NCI-H187 (cell line): Measurements from ENCODE around the gene TRIM25.
"Not testable (repeated sequence)": the region's sequence is repeated elsewhere in the genome, so short reads cannot be mapped to it uniquely, and the experiment has no call there.

Experiments
- DNase-seq, 2 experiments: peaks; one replicate each; lab custom pipeline; 2025; lab: John Stamatoyannopoulos, UW

Gene TRIM25

DNA sequence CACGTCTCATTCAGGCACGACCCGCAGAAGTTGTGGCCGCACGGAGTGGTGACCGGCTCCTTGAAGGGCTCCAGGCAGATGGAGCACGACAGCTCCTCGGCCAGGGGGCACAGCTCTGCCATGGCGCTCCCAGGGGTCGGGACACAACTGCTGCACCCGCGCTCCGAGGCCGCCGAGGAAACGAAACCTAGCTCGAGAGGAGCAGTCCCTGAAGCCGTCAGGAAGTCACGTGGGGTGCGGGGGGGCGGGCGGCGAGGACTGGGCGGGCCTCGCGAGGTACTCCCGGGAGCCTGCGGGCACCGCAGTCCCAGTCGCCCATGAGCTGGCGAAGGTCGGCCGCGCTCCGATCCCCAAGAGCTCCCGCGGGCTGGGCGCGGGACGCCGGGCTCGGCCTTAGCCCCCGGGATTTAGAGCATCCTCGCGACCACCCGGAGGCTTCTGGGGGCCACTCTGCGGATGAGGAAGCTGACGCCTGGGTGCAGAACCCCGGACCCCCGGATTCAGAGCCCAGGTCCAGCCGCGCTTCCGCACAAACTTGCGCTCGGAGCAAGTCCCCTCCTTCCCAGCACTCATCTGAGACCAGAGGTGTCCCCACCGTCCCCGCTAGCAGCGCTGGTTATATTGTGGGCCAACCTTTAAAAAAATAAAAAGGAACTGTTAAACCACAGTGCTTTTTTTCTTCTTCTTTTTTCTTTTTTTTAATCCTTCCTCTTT is at the start of gene TRIM25:
TRIM25 (minus strand) TSS at position 183 of the 714 bp plus-strand sequence; CDS start at position 122, 61 bp downstream.
- DNase-seq, result peak; percentile 76 to 88

DNA sequence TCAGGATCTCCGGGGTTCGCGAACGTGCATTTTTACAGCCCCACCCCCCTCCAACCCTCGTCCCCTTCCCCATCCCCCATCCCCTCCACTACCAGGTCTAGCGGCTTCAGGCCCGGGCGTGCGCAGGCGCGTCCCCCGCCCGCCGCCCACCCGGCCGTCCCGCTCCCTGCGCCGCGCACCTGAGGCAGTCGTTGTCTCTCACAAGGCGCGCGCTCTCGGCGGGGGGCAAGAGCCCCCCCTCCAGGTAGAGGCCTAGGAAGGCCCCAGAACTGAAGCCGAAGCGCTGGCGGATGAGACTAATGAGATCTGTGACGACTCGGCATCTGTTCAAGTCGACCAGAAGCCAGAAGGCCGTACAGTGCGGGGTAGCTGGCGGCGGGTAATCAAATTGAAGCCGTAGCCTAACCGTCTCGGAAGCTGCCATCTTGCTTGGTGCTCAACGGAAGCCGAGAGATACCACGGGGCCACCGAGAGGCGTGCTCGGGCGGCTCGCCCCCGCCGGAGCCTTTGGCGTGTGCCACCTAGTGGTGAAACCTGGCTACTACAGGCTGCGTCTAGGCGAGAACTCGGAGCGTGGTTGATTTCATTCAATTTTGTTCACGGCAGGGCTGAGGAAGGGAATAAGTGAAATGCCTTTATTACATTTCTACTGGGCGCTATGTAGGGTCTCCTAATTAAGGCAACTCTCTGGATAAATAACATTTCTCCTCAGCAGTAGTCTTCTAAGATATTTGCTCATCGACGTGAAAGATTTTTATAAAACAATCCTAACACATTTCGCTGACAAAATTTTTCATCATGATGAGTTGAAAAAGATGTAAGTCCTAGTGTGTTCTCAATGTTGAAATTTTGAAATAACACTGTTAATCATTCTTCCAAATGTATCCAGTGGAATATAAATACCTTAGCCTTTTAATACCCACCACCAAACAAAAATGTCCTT is 47.0 kb upstream of the TRIM25 start, which contains the start of gene COIL:
COIL (minus strand) TSS at position 455 of the 943 bp plus-strand sequence; CDS start at position 424, 31 bp downstream.
- peak; percentile 81 to 87 for DNase-seq

DNA sequence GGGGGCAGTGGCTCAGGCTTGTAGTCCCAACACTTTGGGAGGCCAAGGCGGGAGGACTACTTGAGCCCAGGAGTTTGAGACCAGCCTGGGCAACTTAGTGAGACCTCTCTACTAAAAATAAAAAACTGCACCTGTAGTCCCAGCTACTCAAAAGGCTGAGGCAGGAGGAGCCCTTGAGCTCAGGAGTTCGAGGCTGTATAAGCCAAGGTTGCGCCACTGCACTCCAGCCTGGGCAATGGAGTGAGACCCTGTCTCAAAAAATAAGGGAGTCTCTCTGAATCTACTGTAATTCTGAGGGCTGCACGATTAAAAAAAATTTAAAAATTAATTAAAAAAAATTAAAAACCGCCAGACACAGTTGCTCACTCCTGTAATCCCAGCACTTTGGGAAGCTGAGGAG is 43.1 kb upstream of the TRIM25 start:
- no peak for DNase-seq

GRCh38 chr17:56949595-56949994 is 35.7 kb upstream of the TRIM25 start:
- DNase-seq, result no peak

- DNase-seq, result no peak
Observed at GRCh38 chr17:56948491-56948890, 34.6 kb upstream of the TRIM25 start.

GRCh38 chr17:56947741-56948140 is 33.9 kb upstream of the TRIM25 start:
- DNase-seq, result no peak

- no peak for DNase-seq
Observed at GRCh38 chr17:56945938-56946505, 32.2 kb upstream of the TRIM25 start.

GRCh38 chr17:56943505-56944125 is 29.8 kb upstream of the TRIM25 start:
- DNase-seq, result no peak

DNA sequence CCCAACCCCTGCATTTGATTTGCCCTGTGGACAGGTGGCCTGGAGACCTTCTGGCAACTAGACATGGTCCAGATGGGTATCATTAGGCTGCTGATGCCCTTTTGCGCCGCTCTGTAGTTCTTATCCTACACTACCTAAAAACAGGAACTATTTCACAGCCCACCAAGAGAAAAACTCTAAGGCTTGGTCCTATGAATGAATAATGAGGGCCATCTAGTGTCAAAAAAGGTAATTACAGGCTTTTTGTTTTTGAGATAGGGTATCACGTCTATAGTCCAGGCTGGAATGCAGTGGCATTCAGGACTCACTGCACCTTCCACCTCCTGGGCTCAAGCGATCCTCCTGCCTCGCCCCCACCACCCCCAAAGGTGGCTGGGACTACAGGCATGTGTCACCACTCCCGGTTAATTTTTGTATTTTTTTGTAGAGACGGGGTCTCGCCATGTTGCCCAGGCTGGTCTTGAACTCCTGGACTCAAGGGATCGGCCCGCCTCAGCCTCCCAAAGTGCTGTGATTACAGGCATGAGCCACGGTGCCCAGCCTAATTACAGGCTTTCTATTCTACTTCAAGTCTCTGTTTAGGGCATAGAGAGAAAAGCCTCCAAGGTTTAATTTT is 26.1 kb upstream of the TRIM25 start:
- DNase-seq, result peak; percentile 3 to 19

DNA sequence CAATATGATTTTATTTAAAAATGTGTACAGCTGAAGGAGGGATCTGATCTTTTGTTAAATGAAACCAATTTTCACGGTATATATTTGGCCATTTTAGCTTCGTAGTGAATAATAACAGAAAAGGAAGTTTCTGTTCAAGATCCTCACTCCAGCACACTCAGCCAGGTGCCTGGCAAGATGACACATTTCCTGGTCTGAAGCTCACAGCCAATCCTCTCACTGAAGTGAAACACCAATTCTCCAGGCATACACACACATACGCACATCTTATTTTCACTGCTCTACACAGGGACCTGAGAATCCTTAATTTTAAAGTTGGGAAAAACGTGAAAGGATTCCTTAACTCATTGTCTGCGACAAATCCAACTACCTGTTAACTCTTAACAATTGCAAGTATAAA is 24.4 kb upstream of the TRIM25 start:
- not testable (repeated sequence) for DNase-seq

DNA sequence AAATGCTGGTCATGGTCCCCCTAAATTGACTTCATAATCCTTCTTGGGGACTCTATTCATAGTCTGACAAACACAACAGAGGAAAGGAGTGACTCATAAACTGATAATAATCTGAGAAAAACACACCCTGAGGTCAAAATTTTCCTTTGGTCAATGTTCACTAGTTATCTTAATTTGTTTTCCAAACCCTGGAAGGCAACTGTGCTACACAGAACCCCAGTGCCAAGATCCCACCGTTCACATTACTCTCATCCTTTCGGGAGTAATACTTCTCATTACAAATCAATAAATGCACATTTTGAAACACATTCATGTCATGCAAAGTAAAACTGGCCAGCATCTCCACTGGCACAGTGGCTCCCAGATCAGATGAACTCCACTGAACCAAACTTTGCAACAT is 23.8 kb upstream of the TRIM25 start:
- DNase-seq, result no peak

DNA sequence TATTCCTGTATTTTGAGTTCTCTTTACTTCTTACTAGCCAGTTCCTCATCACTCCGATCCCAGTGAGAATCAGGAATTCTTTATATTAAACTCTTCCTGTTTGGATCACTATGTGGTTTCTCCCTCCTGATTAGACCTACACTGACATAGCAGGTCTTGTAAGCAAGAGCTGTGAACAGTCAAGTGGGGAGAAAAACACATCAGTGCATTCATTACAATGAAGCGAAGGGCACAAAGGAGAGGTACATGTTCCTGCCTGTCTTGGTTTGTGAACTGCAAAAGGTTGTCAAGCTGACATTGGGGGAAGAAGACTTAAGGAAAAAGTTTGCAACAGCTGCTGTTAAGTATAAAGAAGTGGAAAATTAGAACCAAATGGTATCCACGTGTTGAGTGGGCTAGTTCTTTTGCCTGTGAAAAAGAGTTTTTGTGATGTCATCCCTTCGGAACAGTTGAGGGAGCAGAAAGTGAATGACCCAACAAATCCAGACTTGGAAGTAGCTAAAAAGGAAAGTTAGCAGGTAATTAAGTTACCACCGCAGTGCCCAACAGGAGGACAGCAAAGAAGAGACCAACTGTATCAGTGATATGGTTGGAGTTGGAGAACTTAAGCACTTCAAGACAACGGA is 23.0 kb upstream of the TRIM25 start:
- DNase-seq, result no peak

- no peak for DNase-seq
Observed at GRCh38 chr17:56935461-56935860, 21.6 kb upstream of the TRIM25 start.

DNA sequence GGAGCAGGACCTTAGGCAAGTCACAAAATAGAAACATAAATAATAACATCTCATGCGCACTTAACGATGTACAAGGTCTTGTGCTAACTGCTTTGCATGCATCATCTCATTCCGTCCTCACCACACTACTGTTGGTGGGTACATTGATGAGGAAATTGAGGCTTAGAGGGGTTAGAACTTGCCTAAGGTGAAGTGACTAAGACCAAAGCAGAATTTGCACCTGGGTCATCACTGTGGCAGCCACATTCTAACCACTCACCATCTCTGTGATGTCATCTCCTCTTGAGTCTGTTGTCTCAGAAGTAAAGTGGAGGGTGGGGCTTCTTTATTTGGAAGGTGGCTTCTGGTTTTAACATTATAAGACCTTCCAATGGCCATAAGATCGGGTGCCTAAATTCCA is 20.4 kb upstream of the TRIM25 start:
- no peak for DNase-seq

DNA sequence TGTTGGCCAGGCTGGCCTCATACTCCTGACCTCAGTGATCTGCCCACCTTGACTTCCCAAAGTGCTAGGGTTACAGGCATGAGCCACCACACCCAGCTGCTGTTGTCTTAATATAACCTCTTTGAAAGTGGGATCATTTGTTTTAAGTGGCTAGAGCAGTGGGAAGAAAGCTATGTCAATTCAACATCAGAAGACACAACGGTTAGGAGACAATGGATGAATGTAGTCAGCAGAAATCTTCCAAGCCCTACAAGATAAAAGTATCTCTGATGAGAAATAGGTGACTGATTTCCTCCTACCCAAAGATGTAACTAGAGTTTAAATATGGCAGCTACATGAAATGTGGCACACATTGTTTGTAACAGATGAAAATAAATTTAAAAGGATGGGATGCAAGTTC is 20.0 kb upstream of the TRIM25 start:
- no peak for DNase-seq

DNA sequence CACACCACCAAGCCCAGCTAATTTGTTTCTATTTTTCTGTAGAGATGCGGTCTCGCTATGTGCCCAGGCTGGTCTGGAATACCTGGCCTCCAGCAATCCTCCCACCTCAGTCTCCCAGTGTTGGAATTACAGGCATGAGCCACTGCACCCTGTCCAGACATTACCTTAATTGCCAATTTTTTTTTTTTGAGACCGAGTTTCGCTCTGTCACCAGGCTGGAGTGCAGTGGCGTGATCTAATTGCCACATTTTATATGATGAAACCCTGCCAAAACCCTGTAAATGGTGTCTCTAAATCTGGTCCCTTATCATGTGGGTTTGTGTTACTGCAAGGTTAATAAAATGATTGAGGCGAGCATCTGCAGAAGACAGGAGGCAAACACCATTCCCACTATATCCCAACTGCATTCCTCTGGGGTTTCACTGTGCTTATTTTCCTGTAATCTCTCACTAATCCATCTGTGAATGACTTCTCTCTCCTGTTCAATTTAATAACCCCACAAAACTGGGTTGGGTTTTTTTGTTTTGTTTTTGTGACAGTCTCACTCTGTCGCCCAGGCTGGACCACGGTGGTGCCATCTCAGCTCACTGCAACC is 19.4 kb upstream of the TRIM25 start:
- no peak for DNase-seq

DNA sequence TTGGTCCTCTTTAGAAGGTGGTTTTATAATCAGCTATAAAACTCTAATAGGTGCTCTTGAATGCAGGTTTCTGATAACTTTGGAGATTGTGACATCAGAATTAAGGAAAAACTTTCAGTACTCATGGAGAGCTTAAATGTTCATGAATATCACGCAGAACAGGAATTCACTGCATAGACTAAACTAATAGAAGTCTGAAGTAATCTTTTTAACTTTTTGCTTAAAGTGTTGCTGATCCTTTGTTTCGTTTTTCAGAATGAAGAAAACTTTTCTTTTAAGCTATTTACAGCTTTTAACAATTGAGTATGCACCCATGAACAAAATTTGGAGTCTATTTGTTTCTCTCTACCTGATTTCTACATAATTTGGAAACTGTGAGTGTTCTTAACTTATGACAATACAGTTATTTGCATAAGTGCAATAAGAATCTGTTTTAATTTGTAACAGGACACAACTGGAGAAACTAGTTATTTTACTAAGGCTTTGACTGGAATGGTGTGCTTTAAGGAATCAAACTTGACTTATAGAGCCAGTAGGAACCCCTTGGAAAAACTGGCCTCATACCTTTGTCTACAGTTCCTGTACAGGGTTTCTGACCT is 17.0 kb upstream of the TRIM25 start:
- DNase-seq, result no peak

DNA sequence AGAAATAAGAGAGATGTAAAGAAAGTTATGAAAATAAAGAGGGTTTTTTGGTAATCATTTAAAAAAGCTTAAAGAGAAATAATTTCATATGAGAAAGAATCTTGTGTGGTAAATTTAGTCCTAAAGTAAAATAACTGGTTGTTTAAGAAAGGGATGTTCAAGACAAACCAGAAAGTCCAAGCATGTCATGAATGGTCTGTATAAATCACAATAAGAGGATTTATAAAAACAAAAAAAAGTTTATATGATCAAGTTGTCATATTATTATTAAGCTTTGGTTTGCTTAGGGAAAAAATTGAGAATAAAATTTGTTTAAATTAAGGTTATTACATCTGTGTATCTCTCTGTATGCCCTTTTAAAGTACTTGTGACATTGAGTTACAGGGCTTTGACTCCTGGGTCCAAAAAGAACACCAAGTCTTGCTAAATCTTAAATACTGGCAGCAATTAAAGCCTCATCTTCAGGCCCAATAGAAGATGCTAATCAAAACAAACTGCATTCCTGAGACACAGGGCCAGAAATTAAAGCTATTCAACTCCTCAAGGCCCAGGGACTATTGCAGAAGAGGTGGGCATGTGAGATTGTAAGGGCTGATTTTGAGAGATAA is 15.6 kb upstream of the TRIM25 start:
- no peak for DNase-seq

- DNase-seq, result no peak
Observed at GRCh38 chr17:56928586-56928985, 14.7 kb upstream of the TRIM25 start.

DNA sequence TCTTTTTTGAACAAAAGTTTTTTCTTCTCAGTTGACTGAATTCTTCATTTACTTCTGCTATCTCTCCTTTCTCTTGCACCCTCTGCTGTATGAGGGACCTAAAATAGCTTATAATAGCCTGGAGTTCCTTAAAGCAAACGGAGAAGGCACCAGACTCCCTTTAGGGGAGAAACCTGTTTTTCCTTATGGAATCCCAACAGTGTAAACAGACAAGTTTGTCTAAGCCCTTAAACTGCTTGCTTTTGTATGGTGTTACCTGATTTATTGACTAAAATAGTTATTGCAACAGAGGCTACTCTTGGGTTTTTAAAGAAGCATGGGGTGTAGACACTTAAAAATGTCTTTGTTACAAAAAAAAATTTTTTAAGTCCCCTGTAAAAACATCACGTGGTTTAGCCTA is 12.9 kb upstream of the TRIM25 start:
- no peak for DNase-seq
